NT2/D1 (cell line): ENCODE results near the gene ATP10A.

Source experiments
- SUZ12 ChIP-seq: IDR thresholded peaks from 2 replicates; pipeline ENCODE4 v1.6.1; 2011; ENCODE audit not compliant: insufficient read length, insufficient read depth; ENCODE audit errors: extremely low read depth
- YY1 ChIP-seq: IDR thresholded peaks from 2 replicates; pipeline ENCODE4 v1.6.1; 2011; ENCODE audit not compliant: insufficient read length, insufficient read depth
- ZNF274 ChIP-seq: IDR thresholded peaks from 2 replicates; pipeline ENCODE4 v1.6.1; 2011; ENCODE audit warnings: mild to moderate bottlenecking, low read depth, low read length

GRCh38 chr15:25716414-25717126 lies 146.6 kb downstream of the ATP10A start:
- no peak for TF ChIP-seq SUZ12
- no peak for TF ChIP-seq YY1
- no peak for TF ChIP-seq ZNF274
